HG03039 (cell line): ENCODE results near the gene FOSB.

Source experiments
- ATAC-seq: cut with Tn5 transposase; IDR thresholded peaks from one replicate; pipeline ENCODE4 v1.9.1; 2021; ENCODE audit warnings: mild to moderate bottlenecking, moderate library complexity; ENCODE audit not compliant: unreplicated experiment

FOSB gene

DNA sequence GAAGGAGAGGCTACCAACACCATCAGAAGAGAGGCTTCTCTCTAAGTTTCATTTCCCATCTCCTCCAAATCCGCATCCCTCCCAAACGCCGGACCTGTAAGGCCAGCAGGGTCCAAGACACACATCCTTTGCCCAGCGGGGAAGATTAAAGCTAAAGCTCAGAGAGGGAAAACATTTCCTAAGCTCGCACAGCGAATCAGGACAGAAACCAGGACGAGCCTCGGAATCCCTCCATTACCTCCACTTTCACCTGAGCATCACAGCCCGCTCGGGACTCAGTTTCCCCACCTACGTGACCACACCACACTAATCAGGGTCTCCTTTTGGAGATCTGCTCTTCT, 711 bp upstream of the FOSB start:
- no peak for ATAC-seq

GRCh38 chr19:45468159-45468651, 409 bp downstream of the FOSB start:
- peak; percentile 1 for ATAC-seq

DNA sequence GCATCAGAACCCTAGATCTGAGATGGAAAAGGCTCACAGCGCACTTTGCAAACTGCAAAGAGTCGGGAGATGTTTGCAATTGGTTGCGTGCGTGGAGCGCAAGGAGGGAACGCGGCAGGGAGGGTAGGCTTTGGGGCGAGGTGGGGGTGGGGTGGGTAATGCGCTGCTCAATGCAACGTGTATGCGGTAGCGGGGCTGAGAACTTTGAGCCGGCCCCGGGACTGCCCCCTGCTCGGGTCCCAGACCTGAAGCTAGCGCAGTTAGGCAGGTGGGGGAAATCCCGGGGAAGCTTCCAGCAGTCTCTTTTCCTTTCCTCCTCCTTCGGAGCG, 971 bp downstream of the FOSB start:
- ATAC-seq, result no peak

DNA sequence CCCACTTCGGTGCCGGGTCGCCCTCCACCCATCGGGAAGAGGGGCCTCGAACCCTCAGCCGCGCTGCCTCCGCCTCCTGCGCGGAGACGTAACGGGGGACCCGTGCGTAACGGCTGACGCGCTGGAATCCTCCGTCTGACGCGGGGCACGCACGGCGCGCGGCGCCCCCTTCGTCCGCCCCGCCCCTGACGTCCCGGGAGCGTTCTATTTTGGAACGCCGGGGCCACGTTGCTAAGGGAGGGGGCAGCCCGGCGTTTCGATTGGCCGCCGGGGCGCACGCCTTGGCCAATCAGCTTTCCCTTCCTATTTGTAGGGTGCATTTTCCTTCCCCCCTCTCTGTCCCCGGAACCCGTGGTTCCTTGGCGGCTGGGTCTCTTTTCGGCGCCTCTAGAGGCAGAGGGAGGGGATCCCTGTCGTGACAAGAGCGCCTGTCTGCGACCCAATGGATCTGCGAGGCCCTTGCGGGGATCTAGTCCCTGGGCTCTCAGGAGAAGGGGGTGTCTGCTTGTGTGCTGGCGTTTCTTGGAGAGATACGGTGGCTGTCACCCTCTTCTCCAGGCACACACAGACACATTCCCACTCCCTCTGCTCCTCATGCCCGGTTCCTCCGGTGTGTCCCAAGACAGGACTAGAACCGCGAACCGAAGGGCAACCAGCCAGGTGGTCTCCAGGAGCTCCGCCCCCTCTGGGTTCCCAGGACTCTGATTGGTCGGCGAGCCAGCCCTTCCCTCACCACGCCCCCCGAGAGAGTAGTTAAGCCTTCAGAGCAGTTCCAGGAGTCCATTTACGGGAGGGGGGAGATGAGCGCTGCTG, 1.5 kb downstream of the FOSB start:
- ATAC-seq, result peak; percentile 45

- ATAC-seq, result no peak
These were observed 2.4 kb downstream of the FOSB start for GRCh38 chr19:45469945-45470761.

- ATAC-seq, result no peak
These were observed 2.9 kb downstream of the FOSB start for GRCh38 chr19:45470762-45471081.

DNA sequence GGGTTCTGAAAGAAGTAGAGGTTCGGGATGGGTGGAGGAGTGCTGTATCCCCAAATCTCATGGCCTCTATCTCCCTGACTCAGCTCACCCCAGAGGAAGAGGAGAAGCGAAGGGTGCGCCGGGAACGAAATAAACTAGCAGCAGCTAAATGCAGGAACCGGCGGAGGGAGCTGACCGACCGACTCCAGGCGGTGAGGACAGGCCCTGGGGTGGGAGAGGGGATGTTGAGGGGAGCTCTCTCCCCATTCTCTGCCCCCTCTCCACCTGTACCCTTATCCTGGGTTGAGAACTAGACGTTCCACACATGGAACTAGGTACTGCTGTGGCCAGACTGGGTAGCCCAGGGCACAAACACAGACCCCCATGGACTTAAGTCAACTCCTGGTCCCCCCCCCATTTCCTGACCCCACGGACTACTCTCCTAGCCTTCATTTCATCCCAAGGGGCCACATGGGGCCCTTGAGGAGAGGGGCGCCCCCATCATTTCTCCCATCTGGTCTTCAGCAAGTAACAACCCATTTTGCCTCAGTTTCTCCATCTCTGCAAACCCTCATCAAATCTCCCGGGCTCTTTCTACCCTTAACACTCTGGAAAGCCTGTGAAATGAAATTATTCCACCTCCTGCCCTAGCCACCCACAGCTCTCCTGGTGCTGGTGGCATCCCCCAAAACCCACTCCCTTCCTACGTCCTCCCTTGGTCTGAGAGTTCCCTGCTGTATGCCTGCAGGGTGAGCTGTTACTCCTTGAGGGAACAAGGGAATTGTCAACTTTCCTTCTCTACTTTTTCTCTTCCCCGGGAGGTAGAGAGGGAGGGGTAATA, 3.5 kb downstream of the FOSB start:
- no peak for ATAC-seq

- ATAC-seq, result no peak
These were observed 4.3 kb downstream of the FOSB start for GRCh38 chr19:45471931-45472562.

DNA sequence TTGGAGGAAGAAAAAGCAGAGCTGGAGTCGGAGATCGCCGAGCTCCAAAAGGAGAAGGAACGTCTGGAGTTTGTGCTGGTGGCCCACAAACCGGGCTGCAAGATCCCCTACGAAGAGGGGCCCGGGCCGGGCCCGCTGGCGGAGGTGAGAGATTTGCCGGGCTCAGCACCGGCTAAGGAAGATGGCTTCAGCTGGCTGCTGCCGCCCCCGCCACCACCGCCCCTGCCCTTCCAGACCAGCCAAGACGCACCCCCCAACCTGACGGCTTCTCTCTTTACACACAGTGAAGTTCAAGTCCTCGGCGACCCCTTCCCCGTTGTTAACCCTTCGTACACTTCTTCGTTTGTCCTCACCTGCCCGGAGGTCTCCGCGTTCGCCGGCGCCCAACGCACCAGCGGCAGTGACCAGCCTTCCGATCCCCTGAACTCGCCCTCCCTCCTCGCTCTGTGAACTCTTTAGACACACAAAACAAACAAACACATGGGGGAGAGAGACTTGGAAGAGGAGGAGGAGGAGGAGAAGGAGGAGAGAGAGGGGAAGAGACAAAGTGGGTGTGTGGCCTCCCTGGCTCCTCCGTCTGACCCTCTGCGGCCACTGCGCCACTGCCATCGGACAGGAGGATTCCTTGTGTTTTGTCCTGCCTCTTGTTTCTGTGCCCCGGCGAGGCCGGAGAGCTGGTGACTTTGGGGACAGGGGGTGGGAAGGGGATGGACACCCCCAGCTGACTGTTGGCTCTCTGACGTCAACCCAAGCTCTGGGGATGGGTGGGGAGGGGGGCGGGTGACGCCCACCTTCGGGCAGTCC, 5.0 kb downstream of the FOSB start:
- ATAC-seq, result no peak

- no peak for ATAC-seq
These were observed 5.5 kb downstream of the FOSB start for GRCh38 chr19:45473367-45473681.

DNA sequence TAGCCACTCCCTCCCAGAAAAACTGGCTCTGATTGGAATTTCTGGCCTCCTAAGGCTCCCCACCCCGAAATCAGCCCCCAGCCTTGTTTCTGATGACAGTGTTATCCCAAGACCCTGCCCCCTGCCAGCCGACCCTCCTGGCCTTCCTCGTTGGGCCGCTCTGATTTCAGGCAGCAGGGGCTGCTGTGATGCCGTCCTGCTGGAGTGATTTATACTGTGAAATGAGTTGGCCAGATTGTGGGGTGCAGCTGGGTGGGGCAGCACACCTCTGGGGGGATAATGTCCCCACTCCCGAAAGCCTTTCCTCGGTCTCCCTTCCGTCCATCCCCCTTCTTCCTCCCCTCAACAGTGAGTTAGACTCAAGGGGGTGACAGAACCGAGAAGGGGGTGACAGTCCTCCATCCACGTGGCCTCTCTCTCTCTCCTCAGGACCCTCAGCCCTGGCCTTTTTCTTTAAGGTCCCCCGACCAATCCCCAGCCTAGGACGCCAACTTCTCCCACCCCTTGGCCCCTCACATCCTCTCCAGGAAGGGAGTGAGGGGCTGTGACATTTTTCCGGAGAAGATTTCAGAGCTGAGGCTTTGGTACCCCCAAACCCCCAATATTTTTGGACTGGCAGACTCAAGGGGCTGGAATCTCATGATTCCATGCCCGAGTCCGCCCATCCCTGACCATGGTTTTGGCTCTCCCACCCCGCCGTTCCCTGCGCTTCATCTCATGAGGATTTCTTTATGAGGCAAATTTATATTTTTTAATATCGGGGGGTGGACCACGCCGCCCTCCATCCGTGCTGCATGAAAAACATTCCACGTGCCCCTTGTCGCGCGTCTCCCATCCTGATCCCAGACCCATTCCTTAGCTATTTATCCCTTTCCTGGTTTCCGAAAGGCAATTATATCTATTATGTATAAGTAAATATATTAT, 6.1 kb downstream of the FOSB start:
- ATAC-seq, result no peak

DNA sequence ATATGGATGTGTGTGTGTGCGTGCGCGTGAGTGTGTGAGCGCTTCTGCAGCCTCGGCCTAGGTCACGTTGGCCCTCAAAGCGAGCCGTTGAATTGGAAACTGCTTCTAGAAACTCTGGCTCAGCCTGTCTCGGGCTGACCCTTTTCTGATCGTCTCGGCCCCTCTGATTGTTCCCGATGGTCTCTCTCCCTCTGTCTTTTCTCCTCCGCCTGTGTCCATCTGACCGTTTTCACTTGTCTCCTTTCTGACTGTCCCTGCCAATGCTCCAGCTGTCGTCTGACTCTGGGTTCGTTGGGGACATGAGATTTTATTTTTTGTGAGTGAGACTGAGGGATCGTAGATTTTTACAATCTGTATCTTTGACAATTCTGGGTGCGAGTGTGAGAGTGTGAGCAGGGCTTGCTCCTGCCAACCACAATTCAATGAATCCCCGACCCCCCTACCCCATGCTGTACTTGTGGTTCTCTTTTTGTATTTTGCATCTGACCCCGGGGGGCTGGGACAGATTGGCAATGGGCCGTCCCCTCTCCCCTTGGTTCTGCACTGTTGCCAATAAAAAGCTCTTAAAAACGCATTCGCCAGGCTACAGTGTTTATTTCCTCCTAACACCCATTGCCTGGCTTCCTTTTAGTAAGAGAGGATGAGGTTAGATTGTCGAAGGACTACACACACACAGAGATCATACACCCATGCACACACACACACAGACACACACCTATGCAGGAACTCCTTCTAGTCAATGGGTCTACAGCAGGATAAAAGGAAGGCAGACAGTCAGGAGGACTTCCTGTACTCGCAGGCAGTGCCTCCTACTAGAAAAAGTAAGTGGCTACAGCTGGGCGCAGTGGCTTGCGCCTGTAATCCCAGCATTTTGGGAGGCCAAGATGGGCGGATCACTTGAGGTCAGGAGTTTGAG, 7.1 kb downstream of the FOSB start:
- ATAC-seq, result no peak

GRCh38 chr19:45475537-45476291, 7.9 kb downstream of the FOSB start:
- ATAC-seq, result no peak

DNA sequence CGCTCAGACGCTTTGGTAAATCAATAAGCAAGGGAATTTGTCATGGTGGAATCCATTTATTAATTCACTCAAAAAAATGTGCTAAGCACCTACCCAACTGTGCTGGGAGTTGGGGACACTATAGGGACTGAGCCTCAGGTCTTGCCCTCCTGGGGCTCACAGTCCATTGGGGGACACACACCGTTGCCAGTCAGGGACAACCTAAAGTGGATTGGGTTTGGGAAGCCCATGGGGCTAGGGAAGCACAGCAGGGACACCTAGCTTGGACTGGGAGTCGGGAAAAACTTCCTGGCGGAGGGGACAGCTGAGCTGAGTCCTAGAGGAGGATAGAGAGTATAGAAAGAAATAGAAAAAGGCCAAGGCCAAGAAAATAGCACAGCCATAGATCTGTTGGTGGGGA, 8.5 kb downstream of the FOSB start:
- ATAC-seq, result no peak

DNA sequence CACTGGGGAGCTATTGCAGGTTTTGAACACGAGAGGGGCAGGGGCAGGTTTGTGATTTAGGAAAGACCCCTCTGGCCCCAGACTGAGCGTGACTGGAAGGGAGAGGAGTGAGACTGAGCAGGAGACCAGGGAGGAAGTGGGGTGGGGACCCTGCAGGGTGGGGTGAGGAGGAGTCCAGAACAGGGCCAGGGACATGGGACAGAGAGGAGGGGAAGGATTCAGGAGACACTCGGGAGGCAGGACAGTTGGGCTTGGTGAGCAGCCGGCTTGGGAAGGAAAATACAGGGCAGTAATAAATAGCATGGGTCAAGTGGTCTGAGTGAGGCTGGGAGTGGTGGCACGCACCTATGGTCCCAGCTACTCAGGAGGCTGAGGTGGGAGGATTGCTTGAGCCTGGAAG, 9.4 kb downstream of the FOSB start:
- ATAC-seq, result no peak

DNA sequence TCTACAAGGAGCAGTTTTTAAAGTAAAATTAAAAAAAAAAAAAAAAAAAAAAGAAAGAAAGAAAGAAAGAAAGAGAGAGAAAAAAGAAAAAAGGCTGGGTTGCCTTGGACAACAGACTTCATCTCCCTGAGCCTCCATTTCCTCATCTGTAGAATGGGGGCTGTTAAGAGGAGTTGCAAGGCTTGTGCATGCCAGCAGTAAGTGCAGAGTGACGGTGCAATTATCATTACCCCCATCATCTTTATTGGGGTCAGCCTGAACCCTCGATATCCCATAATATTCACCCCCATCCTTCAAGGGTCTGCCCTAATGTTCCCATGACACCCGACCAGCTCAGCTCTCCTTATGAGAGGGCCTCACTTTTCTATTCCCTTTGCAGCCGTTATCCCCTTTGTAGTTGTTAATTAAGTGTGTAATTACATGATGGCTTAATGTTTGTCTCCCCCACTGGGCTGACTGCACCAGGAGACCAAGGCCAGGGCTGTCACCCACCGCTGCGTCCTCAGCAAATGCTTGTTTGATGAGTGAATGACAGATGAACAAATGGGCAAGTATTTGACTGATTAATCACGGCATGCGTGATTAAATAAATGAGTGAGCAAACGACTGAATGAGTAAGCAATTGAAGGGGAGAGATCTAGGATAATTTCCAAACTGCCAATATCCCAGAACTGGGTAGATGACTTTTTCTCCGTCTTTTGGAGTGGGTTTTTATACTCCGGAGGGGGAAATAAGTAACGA, 10.1 kb downstream of the FOSB start:
- ATAC-seq, result peak; percentile 6
